ENCODE data around the gene KRTAP10-11. TPM values are rescaled to one million over a fixed set of nuclear protein-coding genes. Genes with fewer than 3 reads are reported as not detected.

The KRTAP10-11 gene
- total and polyA plus RNA-seq, 2 donors from 2014 or later, result not detected

DNA sequence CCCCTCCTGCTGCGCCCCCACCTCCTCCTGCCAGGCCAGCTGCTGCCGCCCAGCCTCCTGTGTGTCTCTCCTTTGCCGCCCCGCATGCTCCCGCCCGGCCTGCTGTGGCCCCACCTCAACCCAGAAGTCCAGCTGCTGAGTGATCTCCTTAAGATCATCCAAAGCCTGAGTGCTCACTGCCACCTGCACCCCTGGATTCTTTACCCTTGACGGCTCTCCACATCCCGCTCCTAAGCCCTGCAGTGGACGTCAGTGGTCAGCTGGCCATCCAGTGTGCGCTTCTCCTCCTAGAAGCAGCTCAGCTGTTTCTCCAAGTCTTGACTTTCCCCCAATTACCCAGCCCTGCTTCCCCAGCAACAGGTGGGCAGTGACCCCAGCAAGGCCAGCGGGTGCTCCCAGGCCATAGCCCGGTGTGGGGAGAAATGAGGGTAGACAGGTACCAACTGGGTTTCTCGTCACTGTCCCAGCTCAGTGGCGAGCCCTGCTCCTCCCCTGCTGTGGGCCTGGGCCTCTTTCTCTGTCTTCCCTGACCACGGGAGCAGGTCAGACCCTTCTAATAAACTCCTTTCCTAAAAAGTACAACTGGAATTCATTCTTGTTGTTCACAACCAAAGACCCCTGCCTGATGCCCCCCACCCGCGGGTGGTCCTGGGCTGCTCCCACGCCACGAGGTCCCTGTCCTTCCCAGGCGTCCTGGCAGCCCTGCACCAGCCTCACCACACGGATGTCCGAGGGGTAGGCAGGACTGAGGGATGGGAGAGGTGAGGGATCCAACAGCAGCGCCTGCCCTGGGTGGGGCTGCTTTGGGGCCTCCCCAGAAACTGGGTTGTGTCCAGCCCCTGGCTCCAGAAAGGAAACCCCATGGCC lies 44.4 kb upstream of the KRTAP10-11 start:
- Histone ChIP-seq H3K9ac (ENCODE audit: low read length in 3 of 3) (no peak overlapping the region), H3K27me3 (ENCODE audit: control insufficient read depth, insufficient read depth, low read length) (no peaks in the 10 kb centered on the region), H3K4me1 (ENCODE audit: control insufficient read depth in 2 of 3, insufficient read depth in 2 of 3, low read depth in 1 of 3, low read length in 3 of 3) (no peaks in the 10 kb centered on the region), H3K4me3 (ENCODE audit: low read length in 3 of 3) (no peak overlapping the region), H3K27ac (ENCODE audit: low read depth in 2 of 2, low read length in 2 of 2) (no peak overlapping the region), H3K36me3 (ENCODE audit: control insufficient read depth in 2 of 3, insufficient read depth in 3 of 3, low read length in 3 of 3) (no peaks in the 10 kb centered on the region), H3K9me3 (ENCODE audit: control insufficient read depth in 2 of 3, insufficient read depth in 1 of 3, low read length in 3 of 3) (no peaks in the 10 kb centered on the region)
- no peak for DNase-seq
- TF ChIP-seq, protein P1, sequence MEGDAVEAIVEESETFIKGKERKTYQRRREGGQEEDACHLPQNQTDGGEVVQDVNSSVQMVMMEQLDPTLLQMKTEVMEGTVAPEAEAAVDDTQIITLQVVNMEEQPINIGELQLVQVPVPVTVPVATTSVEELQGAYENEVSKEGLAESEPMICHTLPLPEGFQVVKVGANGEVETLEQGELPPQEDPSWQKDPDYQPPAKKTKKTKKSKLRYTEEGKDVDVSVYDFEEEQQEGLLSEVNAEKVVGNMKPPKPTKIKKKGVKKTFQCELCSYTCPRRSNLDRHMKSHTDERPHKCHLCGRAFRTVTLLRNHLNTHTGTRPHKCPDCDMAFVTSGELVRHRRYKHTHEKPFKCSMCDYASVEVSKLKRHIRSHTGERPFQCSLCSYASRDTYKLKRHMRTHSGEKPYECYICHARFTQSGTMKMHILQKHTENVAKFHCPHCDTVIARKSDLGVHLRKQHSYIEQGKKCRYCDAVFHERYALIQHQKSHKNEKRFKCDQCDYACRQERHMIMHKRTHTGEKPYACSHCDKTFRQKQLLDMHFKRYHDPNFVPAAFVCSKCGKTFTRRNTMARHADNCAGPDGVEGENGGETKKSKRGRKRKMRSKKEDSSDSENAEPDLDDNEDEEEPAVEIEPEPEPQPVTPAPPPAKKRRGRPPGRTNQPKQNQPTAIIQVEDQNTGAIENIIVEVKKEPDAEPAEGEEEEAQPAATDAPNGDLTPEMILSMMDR (IDR thresholded peaks at IDR 0.05; ENCODE audit: borderline replicate concordance, extremely low read depth, insufficient read depth), result no peak
- intact Hi-C loops (cut with DNase I), result no loop called here
- FAIRE-seq, result no peak

DNA sequence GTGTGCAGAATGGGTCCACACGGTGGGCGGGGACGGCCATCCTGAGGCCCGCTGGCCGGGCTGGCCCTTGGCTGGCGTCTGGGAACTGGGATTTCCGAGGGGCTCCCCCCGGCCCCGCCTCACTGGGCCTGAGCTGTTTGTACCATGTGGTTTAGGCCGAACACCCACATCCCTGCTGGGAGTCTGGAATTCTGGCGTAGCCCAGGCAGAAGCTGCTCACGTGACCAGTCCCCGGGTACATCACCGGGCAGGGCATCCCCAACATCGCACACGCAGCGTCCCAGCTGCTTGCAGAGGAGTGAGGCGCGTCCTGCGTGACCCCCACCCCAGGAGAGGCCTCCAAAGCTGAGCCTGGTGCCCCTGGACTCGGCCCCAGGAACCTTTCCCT lies 43.8 kb upstream of the KRTAP10-11 start:
- intact Hi-C loops (cut with DNase I), result no loop called here
- no peak for FAIRE-seq
- H3K4me3 ChIP-seq (ENCODE audit: low read length in 3 of 3), result no peak overlapping the region
- H3K27me3 ChIP-seq (ENCODE audit: control insufficient read depth, insufficient read depth, low read length), result no peaks in the 10 kb centered on the region
- H3K27ac ChIP-seq (ENCODE audit: low read depth in 2 of 2, low read length in 2 of 2), result no peak overlapping the region
- TF ChIP-seq, protein P1 (IDR thresholded peaks at IDR 0.05; ENCODE audit: borderline replicate concordance, extremely low read depth, insufficient read depth), result no peak
- H3K36me3 ChIP-seq (ENCODE audit: control insufficient read depth in 2 of 3, insufficient read depth in 3 of 3, low read length in 3 of 3), result no peaks in the 10 kb centered on the region
- H3K9me3 ChIP-seq (ENCODE audit: control insufficient read depth in 2 of 3, insufficient read depth in 1 of 3, low read length in 3 of 3), result no peaks in the 10 kb centered on the region
- no peak overlapping the region for H3K9ac ChIP-seq (ENCODE audit: low read length in 3 of 3)
- H3K4me1 ChIP-seq (ENCODE audit: control insufficient read depth in 2 of 3, insufficient read depth in 2 of 3, low read depth in 1 of 3, low read length in 3 of 3), result no peaks in the 10 kb centered on the region
- no peak for DNase-seq

- Histone ChIP-seq H3K27ac (ENCODE audit: low read depth in 2 of 2, low read length in 2 of 2) (no peak overlapping the region), H3K36me3 (ENCODE audit: control insufficient read depth in 2 of 3, insufficient read depth in 3 of 3, low read length in 3 of 3) (no peaks in the 10 kb centered on the region), H3K4me3 (ENCODE audit: low read length in 3 of 3) (no peak overlapping the region), H3K9ac (ENCODE audit: low read length in 3 of 3) (no peak overlapping the region), H3K4me1 (ENCODE audit: control insufficient read depth in 2 of 3, insufficient read depth in 2 of 3, low read depth in 1 of 3, low read length in 3 of 3) (no peaks in the 10 kb centered on the region), H3K27me3 (ENCODE audit: control insufficient read depth, insufficient read depth, low read length) (no peaks in the 10 kb centered on the region), H3K9me3 (ENCODE audit: control insufficient read depth in 2 of 3, insufficient read depth in 1 of 3, low read length in 3 of 3) (no peaks in the 10 kb centered on the region)
- no peak for FAIRE-seq
- no peak for DNase-seq
- intact Hi-C loops (cut with DNase I), result no loop called here
- TF ChIP-seq, protein P1 (IDR thresholded peaks at IDR 0.05; ENCODE audit: borderline replicate concordance, extremely low read depth, insufficient read depth), result no peak
Measured at GRCh38 chr21:44603109-44603875, 42.9 kb upstream of the KRTAP10-11 start.
